ENCODE measurements around the gene MAP3K10. TPM values are rescaled to one million over a fixed set of nuclear protein-coding genes. Genes with fewer than 3 reads are reported as not detected.

Gene MAP3K10
- polyA plus RNA-seq, 1 donor from 2014 or later, result 18.3 TPM

DNA sequence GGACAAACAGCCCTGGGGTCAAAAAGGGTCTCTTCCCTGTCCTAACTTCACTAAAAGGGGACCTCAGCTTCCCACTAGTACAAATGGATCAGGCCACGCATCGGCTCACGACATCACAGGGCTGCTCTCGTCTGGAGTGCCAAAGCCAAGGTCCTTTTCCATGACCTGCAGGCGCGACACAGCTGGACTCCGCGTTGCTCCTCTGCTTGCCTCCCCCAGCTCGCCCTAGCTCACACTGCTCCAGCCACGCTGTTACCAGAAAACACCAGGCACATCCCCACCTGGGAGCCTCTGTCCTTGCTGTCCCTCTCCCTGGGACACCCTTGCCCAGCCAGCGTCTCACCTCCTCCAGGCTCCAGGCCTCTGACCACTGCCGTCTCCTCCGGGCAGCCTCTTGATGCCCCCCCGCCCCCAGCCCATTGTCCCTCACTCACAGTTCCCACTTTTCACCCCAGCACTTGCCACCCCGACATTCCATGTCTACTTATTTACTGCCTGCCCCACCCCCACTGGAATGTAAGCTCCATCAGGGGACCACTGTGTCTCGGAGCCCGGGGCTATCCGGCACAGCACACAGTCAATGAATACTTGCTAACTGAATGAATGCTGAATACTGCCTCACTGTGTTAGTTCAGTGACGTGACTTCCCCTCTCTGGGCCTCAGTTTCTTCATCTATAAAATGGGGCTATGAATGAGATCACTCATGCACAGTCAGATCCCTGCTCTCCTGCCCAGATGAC, 73.3 kb downstream of the MAP3K10 start:
- Histone ChIP-seq H4K20me1 (ENCODE audit: insufficient read depth) (no peaks in the 10 kb centered on the region), H3K36me3 (ENCODE audit: insufficient read depth, low read length) (no peaks in the 10 kb centered on the region), H2AFZ (ENCODE audit: low read depth, low read length) (no peak overlapping the region), H3K4me2 (ENCODE audit: low read length) (no peak overlapping the region), H3K4me3 (ENCODE audit: low read length) (no peak overlapping the region), H3K9me2 (ENCODE audit: insufficient read depth, low read length) (no peaks in the 10 kb centered on the region), H3K27me3 (ENCODE audit: insufficient read depth, low read depth, low read length) (no peaks in the 10 kb centered on the region), H3K79me2 (replicated peaks; ENCODE audit: insufficient read depth, low read length) (no peaks in the 10 kb centered on the region), H3K9me3 (ENCODE audit: low read length) (no peaks in the 10 kb centered on the region), H3F3A (ENCODE audit: insufficient read depth, low read length, poor library complexity, severe bottlenecking) (no peaks in the 10 kb centered on the region), H3K27ac (ENCODE audit: low read length) (no peak overlapping the region), H3K9ac (ENCODE audit: low read length) (no peak overlapping the region)
- TF ChIP-seq, protein P1, sequence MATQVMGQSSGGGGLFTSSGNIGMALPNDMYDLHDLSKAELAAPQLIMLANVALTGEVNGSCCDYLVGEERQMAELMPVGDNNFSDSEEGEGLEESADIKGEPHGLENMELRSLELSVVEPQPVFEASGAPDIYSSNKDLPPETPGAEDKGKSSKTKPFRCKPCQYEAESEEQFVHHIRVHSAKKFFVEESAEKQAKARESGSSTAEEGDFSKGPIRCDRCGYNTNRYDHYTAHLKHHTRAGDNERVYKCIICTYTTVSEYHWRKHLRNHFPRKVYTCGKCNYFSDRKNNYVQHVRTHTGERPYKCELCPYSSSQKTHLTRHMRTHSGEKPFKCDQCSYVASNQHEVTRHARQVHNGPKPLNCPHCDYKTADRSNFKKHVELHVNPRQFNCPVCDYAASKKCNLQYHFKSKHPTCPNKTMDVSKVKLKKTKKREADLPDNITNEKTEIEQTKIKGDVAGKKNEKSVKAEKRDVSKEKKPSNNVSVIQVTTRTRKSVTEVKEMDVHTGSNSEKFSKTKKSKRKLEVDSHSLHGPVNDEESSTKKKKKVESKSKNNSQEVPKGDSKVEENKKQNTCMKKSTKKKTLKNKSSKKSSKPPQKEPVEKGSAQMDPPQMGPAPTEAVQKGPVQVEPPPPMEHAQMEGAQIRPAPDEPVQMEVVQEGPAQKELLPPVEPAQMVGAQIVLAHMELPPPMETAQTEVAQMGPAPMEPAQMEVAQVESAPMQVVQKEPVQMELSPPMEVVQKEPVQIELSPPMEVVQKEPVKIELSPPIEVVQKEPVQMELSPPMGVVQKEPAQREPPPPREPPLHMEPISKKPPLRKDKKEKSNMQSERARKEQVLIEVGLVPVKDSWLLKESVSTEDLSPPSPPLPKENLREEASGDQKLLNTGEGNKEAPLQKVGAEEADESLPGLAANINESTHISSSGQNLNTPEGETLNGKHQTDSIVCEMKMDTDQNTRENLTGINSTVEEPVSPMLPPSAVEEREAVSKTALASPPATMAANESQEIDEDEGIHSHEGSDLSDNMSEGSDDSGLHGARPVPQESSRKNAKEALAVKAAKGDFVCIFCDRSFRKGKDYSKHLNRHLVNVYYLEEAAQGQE (IDR thresholded peaks at IDR 0.05; ENCODE audit: borderline replicate concordance), result no peak
- TF ChIP-seq POLR2AphosphoS5 (IDR thresholded peaks at IDR 0.05) (no peak), RAD21 (conservative IDR thresholded peaks at IDR 0.05) (no peak), EZH2 (IDR thresholded peaks at IDR 0.05; ENCODE audit: borderline replicate concordance, insufficient read depth, low read length, poor library complexity, severe bottlenecking) (no peak), EP300 (conservative IDR thresholded peaks at IDR 0.05; ENCODE audit: poor library complexity, severe bottlenecking) (no peak), MXI1 (conservative IDR thresholded peaks at IDR 0.05; ENCODE audit: poor library complexity, severe bottlenecking) (no peak), SMC3 (conservative IDR thresholded peaks at IDR 0.05; ENCODE audit: poor library complexity) (no peak), TAF1 (IDR thresholded peaks at IDR 0.05; ENCODE audit: low read depth) (no peak)
- TF ChIP-seq, protein P2, sequence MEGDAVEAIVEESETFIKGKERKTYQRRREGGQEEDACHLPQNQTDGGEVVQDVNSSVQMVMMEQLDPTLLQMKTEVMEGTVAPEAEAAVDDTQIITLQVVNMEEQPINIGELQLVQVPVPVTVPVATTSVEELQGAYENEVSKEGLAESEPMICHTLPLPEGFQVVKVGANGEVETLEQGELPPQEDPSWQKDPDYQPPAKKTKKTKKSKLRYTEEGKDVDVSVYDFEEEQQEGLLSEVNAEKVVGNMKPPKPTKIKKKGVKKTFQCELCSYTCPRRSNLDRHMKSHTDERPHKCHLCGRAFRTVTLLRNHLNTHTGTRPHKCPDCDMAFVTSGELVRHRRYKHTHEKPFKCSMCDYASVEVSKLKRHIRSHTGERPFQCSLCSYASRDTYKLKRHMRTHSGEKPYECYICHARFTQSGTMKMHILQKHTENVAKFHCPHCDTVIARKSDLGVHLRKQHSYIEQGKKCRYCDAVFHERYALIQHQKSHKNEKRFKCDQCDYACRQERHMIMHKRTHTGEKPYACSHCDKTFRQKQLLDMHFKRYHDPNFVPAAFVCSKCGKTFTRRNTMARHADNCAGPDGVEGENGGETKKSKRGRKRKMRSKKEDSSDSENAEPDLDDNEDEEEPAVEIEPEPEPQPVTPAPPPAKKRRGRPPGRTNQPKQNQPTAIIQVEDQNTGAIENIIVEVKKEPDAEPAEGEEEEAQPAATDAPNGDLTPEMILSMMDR (IDR thresholded peaks at IDR 0.05; ENCODE audit: poor library complexity, severe bottlenecking), result no peak

Other genes with a start within 250 kb of the MAP3K10 start
- 151 and 163 TPM in 2 replicates for gene PSMC4, start 220.3 kb upstream of the MAP3K10 start, polyA plus RNA-seq
- gene ZNF546, start 194.4 kb upstream of the MAP3K10 start, polyA plus RNA-seq, result 4.6 and 8.0 TPM in 2 replicates
- 28.8 and 30.8 TPM in 2 replicates for gene ZNF780B, start 135.2 kb upstream of the MAP3K10 start, polyA plus RNA-seq
- 7.4 and 8.4 TPM in 2 replicates for gene ZNF780A, start 100.5 kb upstream of the MAP3K10 start, polyA plus RNA-seq
- 111 and 132 TPM in 2 replicates for gene TTC9B, start 27.0 kb downstream of the MAP3K10 start, polyA plus RNA-seq
- 0.30 and 0.32 TPM in 2 replicates for gene CCNP, start 35.3 kb downstream of the MAP3K10 start, polyA plus RNA-seq
- 131 and 132 TPM in 2 replicates for gene AKT2, start 93.9 kb downstream of the MAP3K10 start, polyA plus RNA-seq
- gene C19orf47, start 157.0 kb downstream of the MAP3K10 start, polyA plus RNA-seq, result 14.3 and 22.8 TPM in 2 replicates
- 426 and 454 TPM in 2 replicates for gene PLD3, start 157.3 kb downstream of the MAP3K10 start, polyA plus RNA-seq
- not detected in 2 replicates for gene HIPK4, start 198.8 kb downstream of the MAP3K10 start, polyA plus RNA-seq
- gene PRX, start 222.0 kb downstream of the MAP3K10 start, polyA plus RNA-seq, result 0.20 and 0.36 TPM in 2 replicates
- 3.3 and 5.1 TPM in 2 replicates for gene SERTAD1, start 234.6 kb downstream of the MAP3K10 start, polyA plus RNA-seq

Measured in neural cell (in vitro differentiated cells).